ENCODE results near the gene ZNF275. TPM values are rescaled to one million over a fixed set of nuclear protein-coding genes. Genes with fewer than 3 reads are reported as not detected.

The ZNF275 gene
- total RNA-seq, 4 donors from 2014 or later: 1.0 to 4.7 (median 2.7) TPM

GRCh38 chrX:153370293-153371055 lies 36.5 kb downstream of the ZNF275 start:
- no peak overlapping the region for H3K4me3 ChIP-seq (ENCODE audit: low read depth, poor library complexity, severe bottlenecking)
- peak in 1 of 2 donors; percentile 26 for DNase-seq (ENCODE audit: low spot score in 2 of 2)
- TF ChIP-seq CTCF (IDR thresholded peaks at IDR 0.05): no peak
- no peak for TF ChIP-seq POLR2A (IDR thresholded peaks at IDR 0.05)
- intact Hi-C loops (cut with DNase I; ENCODE audit: low total_unique reads): no loop called here
- 70 to 75% methylated on average over 8 of the region's 8 CpGs for WGBS, 2 donors

- intact Hi-C loops (cut with DNase I; ENCODE audit: low total_unique reads): no loop called here
- peak in 1 of 2 donors; percentile 2 for DNase-seq (ENCODE audit: low spot score in 2 of 2)
- no peak for TF ChIP-seq POLR2A (IDR thresholded peaks at IDR 0.05)
- no peak for TF ChIP-seq CTCF (IDR thresholded peaks at IDR 0.05)
- H3K4me3 ChIP-seq (ENCODE audit: low read depth, poor library complexity, severe bottlenecking): no peak overlapping the region
- WGBS, 2 donors: 53 to 65% methylated on average over 3 of the region's 3 CpGs
These were observed 37.3 kb downstream of the ZNF275 start for GRCh38 chrX:153371256-153371655.

DNA sequence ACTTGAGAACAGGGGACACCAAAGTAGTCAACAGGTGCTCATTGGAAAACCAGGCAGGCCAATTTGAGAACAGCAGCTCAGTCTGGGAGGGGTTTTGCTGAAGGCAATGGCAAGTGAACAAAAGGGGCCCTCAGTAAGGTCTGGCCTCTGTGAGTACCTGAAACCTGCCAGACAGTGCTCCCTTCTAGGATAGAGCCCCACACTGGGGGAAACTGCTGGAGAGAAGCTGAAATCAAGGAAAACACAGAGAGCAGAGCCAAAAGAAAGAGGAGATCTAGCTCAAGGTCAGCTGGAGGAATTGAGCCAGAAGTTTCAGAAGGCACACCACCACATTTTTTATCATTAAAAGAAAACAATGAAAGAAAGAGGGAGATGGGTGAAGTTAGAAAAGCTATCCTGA lies 39.0 kb downstream of the ZNF275 start:
- intact Hi-C loops (cut with DNase I; ENCODE audit: low total_unique reads): no loop called here
- TF ChIP-seq CTCF (IDR thresholded peaks at IDR 0.05) (no peak), POLR2A (IDR thresholded peaks at IDR 0.05) (no peak)
- peak in 1 of 2 donors; percentile 5 for DNase-seq (ENCODE audit: low spot score in 2 of 2)
- no peak overlapping the region for H3K4me3 ChIP-seq (ENCODE audit: low read depth, poor library complexity, severe bottlenecking)

- WGBS, 2 donors: 68 to 69% methylated on average over 7 of the region's 7 CpGs
- H3K4me3 ChIP-seq (ENCODE audit: low read depth, poor library complexity, severe bottlenecking): no peak overlapping the region
- intact Hi-C loops (cut with DNase I; ENCODE audit: low total_unique reads): no loop called here
- DNase-seq (ENCODE audit: low spot score in 2 of 2): no peak
- no peak for TF ChIP-seq CTCF (IDR thresholded peaks at IDR 0.05)
- TF ChIP-seq POLR2A (IDR thresholded peaks at IDR 0.05): no peak
These were observed 40.5 kb downstream of the ZNF275 start for GRCh38 chrX:153374426-153374825.

DNA sequence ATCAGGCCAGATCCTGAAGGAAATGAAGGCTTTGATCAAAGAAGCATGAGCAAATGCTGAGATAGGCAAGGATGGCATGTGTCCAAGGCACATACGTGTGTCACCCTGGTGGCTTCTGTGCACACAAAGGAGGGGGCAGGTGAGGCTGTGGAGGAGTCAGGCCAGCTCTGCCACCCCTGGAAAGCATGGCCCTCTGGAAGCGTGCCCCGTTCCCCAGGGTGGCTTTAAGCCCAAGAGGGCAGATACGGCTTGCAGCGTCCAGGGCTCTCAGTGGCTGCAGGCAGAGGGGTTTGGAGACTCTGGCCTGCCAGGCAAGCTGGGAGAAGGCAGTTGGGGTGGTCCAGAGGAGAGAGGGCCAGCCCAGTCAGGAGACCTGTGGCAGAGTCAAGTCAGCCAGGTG lies 41.6 kb downstream of the ZNF275 start:
- intact Hi-C loops (cut with DNase I; ENCODE audit: low total_unique reads): no loop called here
- DNase-seq (ENCODE audit: low spot score in 2 of 2): no peak
- TF ChIP-seq CTCF (IDR thresholded peaks at IDR 0.05) (no peak), POLR2A (IDR thresholded peaks at IDR 0.05) (no peak)
- WGBS, 2 donors: 89 to 90% methylated on average over 3 to 5 of the region's 5 CpGs
- no peak overlapping the region for H3K4me3 ChIP-seq (ENCODE audit: low read depth, poor library complexity, severe bottlenecking)

GRCh38 chrX:153377727-153378126 lies 43.8 kb downstream of the ZNF275 start:
- TF ChIP-seq CTCF (IDR thresholded peaks at IDR 0.05): no peak
- no peak overlapping the region for H3K4me3 ChIP-seq (ENCODE audit: low read depth, poor library complexity, severe bottlenecking)
- intact Hi-C loops (cut with DNase I; ENCODE audit: low total_unique reads): no loop called here
- WGBS, 2 donors: 82 to 90% methylated on average over 3 of the region's 3 CpGs
- DNase-seq (ENCODE audit: low spot score in 2 of 2): no peak

Data from lower leg skin (tissue), 4 donors.